H1 (cell line): ENCODE results near the gene EPB41L3. TPM values are rescaled to one million over a fixed set of nuclear protein-coding genes. Genes with fewer than 3 reads are reported as not detected.

ENCODE experiments used
- BACH1 ChIP-seq: IDR thresholded peaks from 2 replicates; pipeline ENCODE4 v1.6.1; 2012; ENCODE audit warnings: low read length, improper control_type of control experiment
- BCL11A ChIP-seq, 2 experiments: IDR thresholded peaks; one replicate each; pipeline ENCODE4 v1.6.1; 2011; ENCODE audit warnings: low read depth in 2 of 2, low read length in 2 of 2, mild to moderate bottlenecking in 2 of 2
- CHD1 ChIP-seq: IDR thresholded peaks from 2 replicates; pipeline ENCODE4 v1.6.1; 2012; ENCODE audit warnings: low read depth, low read length, improper control_type of control experiment
- CREB1 ChIP-seq: IDR thresholded peaks from 2 replicates; pipeline ENCODE4 v1.6.1; 2012; ENCODE audit warnings: inconsistent platforms
- EGR1 ChIP-seq: IDR thresholded peaks from 2 replicates; pipeline ENCODE4 v1.6.1; 2011; ENCODE audit warnings: low read depth, low read length, borderline replicate concordance
- EP300 ChIP-seq, 2 experiments: IDR thresholded peaks; 1 replicate in 1 of 2; 2 replicates in 1 of 2; pipeline ENCODE4 v1.6.1; 2011 to 2012; ENCODE audit warnings: low read depth in 2 of 2, low read length in 2 of 2, mild to moderate bottlenecking in 2 of 2, borderline replicate concordance in 1 of 2, inconsistent platforms in 1 of 2, moderate library complexity in 1 of 2
- EZH2 ChIP-seq: fragments of 200-600 bp; sonication (generic); IDR thresholded peaks from 2 replicates; pipeline ENCODE4 v1.7.1; 2012; ENCODE audit warnings: low read depth, mild to moderate bottlenecking, moderate library complexity, low read length, inconsistent platforms; ENCODE audit not compliant: severe bottlenecking
- RXRA ChIP-seq: IDR thresholded peaks from 2 replicates; pipeline ENCODE4 v1.6.1; 2011; ENCODE audit warnings: low read depth, mild to moderate bottlenecking, low read length, moderate library complexity; ENCODE audit not compliant: insufficient read depth
- TCF12 ChIP-seq: IDR thresholded peaks from 2 replicates; pipeline ENCODE4 v1.6.1; 2011; ENCODE audit warnings: low read depth, mild to moderate bottlenecking, low read length
- polyA plus RNA-seq, 7 experiments: library from polyadenylated mRNA; depleted of rRNA in 3 of 7; stranded (reverse) in 5 of 7; unstranded in 2 of 7; fragments of >200 nt in 5 of 7; fragments of 200-250 nt in 2 of 7; gene quantifications; 1 replicate in 5 of 7; 2 replicates in 1 of 7; 4 replicates in 1 of 7; pipeline versions ENCODE4 v1.2.1 to v1.2.3, GENCODE V29; 2011 to 2013; ENCODE audit warnings: missing spikeins in 2 of 7, mixed read lengths in 2 of 7
- total RNA-seq: library from RNA; stranded (reverse); fragmentation: NEBNext Ultra II Directional; extraction: Animal tissue kit (Norgen Biotek cat#: 25700); gene quantifications from 2 replicates; pipeline ENCODE4 v1.2.1, GENCODE V29; 2021
- TF ChIP-seq, protein P1 (sequence below): fragments of 300-600 bp; sonication (generic); IDR thresholded peaks from 2 replicates; pipeline ENCODE4 v1.7.1; 2012; ENCODE audit warnings: low read length, moderate library complexity, mild to moderate bottlenecking, inconsistent platforms; ENCODE audit not compliant: insufficient replicate concordance
- TF ChIP-seq, protein P2 (sequence below): IDR thresholded peaks from 2 replicates; pipeline ENCODE4 v1.6.1; 2012; ENCODE audit warnings: low read length, inconsistent platforms

Gene EPB41L3
- total and polyA plus RNA-seq, 2 of the 8 experiments (the other 6 are each of a cell fraction or from before 2014, with no cell fraction given): 7.9 to 16.1 TPM

DNA sequence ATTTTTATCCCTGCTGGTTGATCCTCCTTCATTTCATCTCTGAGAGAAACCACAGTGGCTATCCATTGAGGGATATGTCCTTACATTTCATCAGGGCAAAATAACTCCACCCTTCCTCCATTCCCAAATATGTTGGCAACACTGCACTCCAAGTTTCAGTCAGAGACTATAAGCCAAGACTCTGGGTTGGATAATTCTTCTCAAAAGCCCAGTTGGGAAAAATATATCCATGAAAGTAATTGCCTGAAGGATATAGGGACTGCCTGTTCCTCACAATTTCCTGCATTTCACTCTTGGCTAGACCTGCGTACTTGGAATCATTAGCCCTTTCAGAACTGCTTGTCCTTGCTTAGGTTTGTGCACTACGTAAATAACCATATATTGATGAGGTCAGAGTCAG lies 27.9 kb upstream of the EPB41L3 start (continued):
- TF ChIP-seq, protein P1, sequence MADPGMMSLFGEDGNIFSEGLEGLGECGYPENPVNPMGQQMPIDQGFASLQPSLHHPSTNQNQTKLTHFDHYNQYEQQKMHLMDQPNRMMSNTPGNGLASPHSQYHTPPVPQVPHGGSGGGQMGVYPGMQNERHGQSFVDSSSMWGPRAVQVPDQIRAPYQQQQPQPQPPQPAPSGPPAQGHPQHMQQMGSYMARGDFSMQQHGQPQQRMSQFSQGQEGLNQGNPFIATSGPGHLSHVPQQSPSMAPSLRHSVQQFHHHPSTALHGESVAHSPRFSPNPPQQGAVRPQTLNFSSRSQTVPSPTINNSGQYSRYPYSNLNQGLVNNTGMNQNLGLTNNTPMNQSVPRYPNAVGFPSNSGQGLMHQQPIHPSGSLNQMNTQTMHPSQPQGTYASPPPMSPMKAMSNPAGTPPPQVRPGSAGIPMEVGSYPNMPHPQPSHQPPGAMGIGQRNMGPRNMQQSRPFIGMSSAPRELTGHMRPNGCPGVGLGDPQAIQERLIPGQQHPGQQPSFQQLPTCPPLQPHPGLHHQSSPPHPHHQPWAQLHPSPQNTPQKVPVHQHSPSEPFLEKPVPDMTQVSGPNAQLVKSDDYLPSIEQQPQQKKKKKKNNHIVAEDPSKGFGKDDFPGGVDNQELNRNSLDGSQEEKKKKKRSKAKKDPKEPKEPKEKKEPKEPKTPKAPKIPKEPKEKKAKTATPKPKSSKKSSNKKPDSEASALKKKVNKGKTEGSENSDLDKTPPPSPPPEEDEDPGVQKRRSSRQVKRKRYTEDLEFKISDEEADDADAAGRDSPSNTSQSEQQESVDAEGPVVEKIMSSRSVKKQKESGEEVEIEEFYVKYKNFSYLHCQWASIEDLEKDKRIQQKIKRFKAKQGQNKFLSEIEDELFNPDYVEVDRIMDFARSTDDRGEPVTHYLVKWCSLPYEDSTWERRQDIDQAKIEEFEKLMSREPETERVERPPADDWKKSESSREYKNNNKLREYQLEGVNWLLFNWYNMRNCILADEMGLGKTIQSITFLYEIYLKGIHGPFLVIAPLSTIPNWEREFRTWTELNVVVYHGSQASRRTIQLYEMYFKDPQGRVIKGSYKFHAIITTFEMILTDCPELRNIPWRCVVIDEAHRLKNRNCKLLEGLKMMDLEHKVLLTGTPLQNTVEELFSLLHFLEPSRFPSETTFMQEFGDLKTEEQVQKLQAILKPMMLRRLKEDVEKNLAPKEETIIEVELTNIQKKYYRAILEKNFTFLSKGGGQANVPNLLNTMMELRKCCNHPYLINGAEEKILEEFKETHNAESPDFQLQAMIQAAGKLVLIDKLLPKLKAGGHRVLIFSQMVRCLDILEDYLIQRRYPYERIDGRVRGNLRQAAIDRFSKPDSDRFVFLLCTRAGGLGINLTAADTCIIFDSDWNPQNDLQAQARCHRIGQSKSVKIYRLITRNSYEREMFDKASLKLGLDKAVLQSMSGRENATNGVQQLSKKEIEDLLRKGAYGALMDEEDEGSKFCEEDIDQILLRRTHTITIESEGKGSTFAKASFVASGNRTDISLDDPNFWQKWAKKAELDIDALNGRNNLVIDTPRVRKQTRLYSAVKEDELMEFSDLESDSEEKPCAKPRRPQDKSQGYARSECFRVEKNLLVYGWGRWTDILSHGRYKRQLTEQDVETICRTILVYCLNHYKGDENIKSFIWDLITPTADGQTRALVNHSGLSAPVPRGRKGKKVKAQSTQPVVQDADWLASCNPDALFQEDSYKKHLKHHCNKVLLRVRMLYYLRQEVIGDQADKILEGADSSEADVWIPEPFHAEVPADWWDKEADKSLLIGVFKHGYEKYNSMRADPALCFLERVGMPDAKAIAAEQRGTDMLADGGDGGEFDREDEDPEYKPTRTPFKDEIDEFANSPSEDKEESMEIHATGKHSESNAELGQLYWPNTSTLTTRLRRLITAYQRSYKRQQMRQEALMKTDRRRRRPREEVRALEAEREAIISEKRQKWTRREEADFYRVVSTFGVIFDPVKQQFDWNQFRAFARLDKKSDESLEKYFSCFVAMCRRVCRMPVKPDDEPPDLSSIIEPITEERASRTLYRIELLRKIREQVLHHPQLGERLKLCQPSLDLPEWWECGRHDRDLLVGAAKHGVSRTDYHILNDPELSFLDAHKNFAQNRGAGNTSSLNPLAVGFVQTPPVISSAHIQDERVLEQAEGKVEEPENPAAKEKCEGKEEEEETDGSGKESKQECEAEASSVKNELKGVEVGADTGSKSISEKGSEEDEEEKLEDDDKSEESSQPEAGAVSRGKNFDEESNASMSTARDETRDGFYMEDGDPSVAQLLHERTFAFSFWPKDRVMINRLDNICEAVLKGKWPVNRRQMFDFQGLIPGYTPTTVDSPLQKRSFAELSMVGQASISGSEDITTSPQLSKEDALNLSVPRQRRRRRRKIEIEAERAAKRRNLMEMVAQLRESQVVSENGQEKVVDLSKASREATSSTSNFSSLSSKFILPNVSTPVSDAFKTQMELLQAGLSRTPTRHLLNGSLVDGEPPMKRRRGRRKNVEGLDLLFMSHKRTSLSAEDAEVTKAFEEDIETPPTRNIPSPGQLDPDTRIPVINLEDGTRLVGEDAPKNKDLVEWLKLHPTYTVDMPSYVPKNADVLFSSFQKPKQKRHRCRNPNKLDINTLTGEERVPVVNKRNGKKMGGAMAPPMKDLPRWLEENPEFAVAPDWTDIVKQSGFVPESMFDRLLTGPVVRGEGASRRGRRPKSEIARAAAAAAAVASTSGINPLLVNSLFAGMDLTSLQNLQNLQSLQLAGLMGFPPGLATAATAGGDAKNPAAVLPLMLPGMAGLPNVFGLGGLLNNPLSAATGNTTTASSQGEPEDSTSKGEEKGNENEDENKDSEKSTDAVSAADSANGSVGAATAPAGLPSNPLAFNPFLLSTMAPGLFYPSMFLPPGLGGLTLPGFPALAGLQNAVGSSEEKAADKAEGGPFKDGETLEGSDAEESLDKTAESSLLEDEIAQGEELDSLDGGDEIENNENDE: no peak
- TF ChIP-seq CREB1: no peak
- TF ChIP-seq EGR1: no peak
- TF ChIP-seq EP300 (IDR thresholded peaks at IDR 0.05; ENCODE audit: borderline replicate concordance in 1 of 2, low read depth in 2 of 2, low read length in 2 of 2): no peak
- TF ChIP-seq, protein P2, sequence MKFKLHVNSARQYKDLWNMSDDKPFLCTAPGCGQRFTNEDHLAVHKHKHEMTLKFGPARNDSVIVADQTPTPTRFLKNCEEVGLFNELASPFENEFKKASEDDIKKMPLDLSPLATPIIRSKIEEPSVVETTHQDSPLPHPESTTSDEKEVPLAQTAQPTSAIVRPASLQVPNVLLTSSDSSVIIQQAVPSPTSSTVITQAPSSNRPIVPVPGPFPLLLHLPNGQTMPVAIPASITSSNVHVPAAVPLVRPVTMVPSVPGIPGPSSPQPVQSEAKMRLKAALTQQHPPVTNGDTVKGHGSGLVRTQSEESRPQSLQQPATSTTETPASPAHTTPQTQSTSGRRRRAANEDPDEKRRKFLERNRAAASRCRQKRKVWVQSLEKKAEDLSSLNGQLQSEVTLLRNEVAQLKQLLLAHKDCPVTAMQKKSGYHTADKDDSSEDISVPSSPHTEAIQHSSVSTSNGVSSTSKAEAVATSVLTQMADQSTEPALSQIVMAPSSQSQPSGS: no peak
- no peak for TF ChIP-seq RXRA
- no peak for TF ChIP-seq TCF12
- TF ChIP-seq BACH1: no peak
- no peak for TF ChIP-seq BCL11A (IDR thresholded peaks at IDR 0.05; ENCODE audit: low read depth in 2 of 2, low read length in 2 of 2)
- TF ChIP-seq CHD1: no peak
- no peak for TF ChIP-seq EZH2
